GM21786 (cell line): ENCODE data around the gene HSD17B2.
"Not testable (repeated sequence)": the region's sequence is repeated elsewhere in the genome, so short reads cannot be mapped to it uniquely, and the experiment has no call there.

ENCODE experiments used
- ATAC-seq: cut with Tn5 transposase; IDR thresholded peaks from one replicate; pipeline ENCODE4 v1.9.1; 2021; ENCODE audit not compliant: unreplicated experiment

HSD17B2 gene

DNA sequence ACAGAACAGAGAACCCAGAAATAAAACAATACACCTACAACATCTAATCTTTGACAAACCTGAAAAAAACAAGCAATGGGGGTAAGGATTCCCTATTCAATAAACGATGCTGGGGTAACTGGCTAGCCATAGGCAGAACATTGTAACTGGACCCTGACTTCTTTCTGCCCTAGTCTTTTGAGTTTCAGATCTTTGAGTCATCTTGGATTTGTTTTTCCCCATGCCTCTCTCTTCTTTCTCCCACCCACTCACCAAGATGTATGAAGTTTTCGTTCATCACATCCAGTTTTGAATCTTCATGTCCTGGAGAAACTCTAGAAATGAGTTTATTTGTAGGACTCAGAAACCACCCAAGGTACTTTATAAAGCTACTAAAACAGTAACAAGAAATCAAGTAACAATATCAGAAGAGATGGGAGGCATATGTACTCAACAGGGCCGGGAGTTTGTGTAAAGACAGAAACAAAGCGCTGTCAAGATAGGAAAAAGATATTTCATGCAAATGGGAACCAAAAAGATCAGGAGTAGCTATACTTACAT, 39.0 kb downstream of the HSD17B2 start:
- ATAC-seq, result no peak

DNA sequence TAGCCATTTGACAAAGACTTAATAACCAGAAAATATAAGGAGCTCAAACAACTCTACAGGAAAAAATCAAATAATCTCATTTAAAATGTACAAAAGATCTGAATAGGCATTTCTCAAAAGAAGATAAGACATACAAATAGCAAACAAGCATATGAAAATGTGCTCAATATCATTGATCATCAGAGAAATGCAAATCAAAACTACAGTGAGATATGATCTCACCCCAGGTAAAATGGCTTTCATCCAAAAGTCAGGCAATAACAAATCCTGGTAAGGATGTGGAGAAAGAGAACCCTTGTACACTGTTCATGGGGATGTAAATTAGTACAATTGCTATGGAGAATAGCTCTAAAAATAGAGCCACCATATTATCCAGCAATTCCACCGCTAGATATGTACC, 43.1 kb downstream of the HSD17B2 start:
- no peak for ATAC-seq

DNA sequence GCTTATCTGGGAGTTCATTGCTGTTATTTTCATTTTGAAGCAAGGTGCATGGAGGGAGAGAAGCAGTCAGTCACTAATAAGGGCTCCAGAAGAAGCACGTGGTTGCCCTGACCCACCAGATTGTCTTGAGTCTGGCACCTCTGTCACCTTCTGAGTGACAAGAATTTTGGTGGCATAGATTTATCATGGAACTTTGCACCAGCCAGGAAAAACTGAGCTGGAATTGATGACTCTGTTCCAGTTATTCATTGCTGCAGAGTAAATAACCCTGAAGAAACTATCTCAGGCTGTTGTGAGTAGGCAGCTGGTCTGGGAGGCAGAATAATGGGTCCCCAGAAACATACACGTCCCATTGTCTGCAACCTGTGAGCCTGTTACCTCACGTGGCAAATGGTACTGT, 44.8 kb downstream of the HSD17B2 start:
- no peak for ATAC-seq

DNA sequence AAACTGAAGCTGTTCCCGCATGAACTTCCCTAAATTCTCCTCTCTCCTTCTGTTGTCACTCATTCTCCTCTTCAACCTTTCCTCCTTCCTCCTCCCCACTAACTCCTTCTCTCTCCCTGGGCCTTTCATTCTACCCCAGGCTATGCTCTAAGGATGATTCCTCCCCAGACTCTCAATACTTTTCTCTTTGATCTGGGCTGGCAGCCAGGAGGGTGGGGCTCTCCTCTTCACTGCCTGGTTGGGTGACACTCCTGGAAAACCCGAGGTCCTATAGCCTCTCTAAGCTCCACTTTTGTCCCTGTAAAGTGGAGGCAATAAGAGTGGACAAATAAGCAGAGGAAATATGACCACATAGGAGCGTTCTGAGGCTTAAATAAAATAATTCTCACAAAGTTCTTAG, 46.2 kb downstream of the HSD17B2 start:
- no peak for ATAC-seq

DNA sequence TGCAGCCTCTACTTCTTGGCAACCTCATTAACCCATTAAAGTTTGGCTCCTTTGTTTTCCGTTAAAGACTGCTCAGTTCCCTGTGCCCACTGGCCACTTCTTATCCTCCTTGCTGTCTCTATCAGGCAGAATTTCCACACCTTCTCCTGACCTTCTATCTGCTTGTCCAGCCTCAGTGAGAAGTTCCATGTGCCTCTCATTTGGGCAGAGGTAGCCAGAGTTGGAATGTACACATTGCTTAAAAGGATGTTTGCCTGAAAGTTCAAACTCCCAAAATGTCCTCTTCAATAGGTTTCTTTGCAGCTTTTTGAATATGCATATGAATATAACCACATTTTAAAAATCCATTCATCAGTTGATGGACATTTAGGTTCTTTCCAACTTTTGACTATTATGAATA, 47.0 kb downstream of the HSD17B2 start:
- no peak for ATAC-seq

DNA sequence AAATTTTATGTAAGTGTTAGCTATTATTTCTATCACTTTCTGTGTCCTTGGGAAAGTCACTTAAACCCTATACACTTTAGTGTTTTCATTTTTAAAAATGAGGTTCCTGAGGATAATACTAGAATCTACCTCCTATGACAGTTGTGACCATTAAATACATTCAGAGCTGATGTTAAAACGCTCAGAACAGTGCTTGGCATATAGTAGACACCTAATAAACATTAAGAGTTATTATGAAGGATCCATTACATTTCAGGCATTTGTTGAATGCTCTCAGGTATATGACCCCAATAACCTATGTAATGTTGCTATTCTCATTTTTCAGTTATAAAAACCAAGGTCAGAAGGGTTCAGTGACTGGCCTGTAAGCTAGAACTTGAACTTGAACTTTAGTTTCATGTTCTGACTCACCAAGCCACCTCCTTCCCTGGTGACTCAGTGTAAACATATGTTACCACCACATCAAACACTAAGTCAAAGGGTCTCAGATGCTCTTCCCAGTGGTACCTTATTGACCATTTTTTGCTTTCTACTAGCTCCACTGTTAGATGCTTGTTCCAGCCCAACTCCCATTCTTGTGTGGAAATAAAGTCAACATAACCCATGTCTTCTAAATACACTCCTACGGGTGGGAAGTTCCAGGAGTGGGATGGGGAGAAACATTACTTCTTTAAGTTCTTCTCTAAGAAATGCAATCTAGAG, 47.6 kb downstream of the HSD17B2 start:
- peak; percentile 66 for ATAC-seq

DNA sequence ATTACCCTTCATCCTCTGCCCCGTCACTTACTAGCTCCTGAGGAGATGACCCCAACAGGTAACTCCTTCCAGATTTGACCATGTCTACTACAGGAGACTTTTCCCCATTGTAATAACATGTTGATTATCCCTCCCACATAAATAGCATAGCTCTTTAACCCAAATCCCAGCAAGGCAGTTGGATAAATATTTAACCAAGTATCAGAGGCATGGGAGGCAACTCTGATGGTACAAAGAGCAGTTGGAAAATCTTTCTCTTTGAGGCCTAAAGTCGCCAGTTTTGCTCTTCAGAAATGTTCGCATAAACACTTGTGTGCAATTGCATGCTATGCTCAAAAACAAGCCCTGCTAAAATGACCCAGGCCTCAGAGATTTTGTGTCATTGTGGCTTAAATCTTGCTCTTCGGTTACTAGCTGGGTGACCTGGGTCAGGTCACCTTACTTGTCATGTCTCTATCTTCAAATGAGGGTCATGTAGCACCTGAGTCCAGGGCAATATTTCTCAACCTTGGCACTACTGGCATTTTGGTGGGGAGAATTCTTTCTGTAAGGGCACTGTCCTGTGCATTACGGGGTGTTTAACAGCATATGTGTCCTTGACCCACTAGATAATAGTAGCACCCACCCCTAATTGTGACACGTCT, 48.8 kb downstream of the HSD17B2 start:
- ATAC-seq, result no peak

DNA sequence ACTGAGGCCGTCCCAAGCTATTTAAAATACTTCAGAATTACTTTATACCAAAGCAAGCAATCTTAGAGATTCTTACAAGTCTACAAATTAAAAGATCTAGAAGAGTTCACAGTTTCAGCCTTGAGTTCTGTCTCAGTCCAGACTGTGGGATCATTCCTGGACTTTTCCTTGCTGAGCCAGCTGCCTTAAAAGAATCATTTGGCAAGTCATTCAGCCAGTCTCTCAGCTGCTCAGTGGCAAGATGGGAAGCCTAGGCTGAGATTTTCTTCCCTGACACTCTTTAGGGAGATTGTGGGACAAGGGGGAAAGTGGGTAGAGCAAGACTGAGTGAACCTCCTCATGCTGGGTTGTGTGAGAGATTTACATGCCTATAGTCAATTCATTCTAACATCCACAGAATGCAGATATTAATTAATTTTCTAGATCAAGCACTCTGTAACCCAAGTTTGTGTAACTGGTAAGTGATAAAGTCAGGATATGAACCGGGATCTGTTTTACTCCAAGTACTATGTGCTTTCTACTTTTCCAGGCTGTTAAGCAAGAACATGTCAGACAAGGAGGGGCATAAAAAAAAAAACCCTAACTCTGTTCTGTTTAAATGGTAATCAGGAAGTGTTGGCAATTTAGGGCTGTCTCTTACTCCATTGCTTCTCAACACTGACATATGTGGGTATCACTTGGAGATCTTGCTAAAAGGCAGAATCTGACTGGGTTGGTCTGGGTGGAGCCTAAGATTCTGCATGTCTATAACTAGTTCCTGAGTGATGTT, 50.1 kb downstream of the HSD17B2 start:
- no peak for ATAC-seq

DNA sequence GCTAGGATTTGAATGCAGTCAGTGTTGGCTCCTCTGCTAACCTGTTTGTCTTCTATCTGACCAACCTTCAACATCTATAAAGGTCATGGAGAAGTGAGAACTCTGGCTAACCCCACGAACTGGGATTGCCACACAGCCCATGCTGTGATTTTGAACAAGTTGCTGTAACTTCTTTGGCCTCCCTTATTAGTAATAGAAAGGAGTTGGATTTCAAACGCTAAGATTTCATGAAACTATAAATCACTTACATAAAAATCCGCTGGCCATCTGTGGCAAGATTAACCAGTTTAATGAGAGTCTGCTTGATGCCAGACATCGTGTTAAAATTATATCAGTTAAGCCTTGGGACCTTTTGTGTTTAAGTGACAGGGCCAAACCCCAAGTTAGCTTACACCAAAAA, 53.4 kb downstream of the HSD17B2 start:
- no peak for ATAC-seq

DNA sequence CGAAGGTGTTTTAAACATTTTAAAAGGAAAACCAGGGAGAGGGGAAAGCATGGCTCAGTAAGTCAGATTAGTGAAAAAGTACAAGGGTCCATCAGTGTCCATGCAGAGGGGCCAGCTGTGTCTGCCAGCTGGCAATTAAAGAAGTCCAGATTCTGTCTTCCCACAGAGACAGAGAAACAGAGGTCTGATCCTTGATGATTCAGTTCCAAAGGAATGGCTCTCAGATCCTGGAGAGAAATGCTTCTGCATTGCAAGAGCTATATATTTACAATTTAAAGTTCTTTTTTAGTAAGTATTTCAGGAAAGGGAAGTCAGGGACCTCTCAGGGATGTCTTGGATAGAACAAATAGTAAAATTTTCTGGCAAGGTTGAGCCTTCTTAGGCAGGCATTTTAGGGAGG, 56.2 kb downstream of the HSD17B2 start:
- no peak for ATAC-seq

DNA sequence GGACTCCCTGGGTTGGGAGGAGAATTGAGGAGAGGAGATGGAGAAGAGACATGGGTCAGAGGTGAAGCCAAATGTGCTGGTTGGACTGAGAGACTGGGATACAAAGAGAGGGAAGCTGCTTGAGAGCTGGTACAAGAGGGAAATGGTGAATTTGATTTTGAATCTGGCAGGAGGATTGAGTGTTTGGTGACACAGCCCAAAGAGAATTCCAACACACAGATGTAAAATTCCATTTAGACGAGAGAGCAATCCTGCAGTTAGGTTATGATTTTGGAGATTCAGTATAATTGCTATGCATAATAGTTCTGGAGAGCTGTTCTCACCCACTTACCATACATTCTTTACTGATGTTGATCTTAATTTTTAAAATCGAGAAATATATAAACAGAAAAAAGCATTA, 57.7 kb downstream of the HSD17B2 start:
- ATAC-seq, result no peak

DNA sequence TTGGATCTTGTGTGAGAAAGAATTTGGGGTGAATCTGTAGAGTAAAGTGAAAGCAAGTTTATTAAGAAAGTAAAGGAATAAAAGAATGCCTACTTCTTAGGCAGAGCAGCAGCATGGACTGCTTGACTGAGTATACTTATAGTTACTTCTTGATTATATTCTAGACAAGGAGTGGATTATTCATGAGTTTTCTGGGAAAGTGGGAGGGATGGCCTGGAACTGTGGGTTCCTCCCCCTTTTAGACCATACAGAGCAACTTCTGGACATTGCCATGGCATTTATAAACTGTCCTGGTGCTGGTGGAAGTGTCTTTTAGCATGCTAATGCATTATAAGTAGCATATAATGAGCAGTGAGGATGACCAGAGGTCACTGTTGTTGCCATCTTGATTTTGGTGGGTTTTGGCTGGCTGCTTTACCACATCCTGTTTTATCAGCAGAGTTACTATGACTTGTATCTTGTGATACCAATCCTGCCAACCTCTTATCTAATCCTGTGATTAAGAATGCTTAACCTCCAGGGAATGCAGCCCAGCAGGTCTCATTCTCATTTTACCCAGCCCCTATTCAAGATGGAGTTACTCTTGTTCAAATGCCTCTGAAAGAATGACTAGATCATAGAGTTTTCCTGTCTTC, 58.7 kb downstream of the HSD17B2 start:
- no peak for ATAC-seq

DNA sequence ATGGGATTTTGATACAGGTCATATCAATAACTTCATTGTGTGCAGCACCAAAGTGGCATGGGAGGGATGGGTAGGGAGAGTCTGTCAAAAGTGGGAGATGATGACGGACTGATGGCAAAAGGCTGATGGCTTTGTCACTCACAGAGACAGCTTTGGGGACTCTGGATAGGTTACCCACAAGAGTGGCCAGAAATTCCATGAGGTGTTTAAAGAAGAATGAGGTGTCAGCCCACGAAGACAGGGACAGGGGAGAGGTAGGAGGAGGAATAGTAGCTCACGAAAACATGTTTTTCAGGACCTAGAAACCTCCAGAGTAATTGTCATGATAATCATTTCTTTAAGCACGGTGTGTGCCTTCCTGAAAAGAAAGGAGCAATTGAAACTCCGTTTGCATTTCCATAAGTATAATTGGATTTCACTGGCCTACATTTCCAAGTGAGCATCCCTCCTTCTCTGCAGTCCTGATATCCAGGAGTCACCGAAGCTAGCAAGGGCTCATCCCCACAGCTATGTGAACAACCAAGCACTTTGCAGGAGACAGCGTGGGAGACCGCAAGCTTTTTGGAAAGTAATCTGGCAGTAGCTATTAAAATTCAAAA, 60.0 kb downstream of the HSD17B2 start:
- ATAC-seq, result no peak

DNA sequence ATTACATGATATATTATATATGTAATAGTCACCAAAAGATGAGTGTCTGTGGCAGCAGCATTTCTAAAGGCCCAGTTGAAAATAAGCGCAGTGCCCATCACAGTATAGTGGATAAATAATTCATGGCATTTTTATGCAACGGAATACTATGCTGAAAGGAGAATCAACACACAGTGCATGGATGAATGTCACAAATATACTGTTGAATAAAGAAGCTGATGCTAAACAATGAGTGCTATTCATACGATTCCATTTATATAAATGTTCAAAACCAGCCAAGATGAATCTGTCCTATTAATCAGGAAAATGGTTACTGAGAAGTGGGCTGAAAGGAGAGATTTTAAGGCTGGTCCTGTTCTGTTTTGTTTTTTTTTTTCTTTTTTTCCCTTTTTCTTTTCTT, 61.6 kb downstream of the HSD17B2 start:
- no peak for ATAC-seq

DNA sequence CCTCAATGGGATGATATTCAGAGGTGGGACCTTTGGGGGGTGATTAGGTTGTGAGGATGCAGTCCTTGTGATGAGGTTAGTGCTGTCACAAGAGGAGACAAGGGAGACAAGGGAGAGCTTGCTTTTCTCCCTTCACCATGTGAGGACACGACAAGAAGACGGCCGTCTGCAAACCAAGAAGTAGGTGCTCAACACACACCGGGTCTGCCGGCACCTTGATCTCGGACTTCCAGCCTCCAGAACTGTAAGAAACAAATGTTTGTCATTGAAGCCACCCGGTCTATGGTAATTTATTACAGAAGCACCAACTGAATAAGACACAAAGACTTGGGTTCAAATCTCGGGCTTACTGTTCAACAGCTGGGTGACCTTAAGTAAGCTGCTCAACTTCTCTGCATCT, 70.1 kb downstream of the HSD17B2 start:
- no peak for ATAC-seq

DNA sequence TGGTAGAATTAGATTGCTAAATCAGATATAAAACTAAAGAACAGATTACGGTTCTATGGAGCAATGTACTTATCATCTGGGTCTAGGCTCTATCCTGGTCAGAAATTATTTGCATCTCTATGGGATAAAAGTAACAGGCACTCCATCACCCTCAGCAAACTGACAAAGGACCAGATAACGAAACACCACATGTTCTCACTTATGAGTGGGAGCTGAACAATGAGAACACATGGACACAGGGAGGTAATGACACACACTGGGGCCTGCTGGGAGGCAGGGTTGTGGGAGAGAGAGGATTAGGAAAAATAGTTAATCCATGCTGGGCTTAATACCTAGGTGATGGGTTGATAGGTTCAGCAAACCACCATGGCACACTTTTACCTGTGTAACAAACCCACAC, 73.0 kb downstream of the HSD17B2 start:
- no peak for ATAC-seq

DNA sequence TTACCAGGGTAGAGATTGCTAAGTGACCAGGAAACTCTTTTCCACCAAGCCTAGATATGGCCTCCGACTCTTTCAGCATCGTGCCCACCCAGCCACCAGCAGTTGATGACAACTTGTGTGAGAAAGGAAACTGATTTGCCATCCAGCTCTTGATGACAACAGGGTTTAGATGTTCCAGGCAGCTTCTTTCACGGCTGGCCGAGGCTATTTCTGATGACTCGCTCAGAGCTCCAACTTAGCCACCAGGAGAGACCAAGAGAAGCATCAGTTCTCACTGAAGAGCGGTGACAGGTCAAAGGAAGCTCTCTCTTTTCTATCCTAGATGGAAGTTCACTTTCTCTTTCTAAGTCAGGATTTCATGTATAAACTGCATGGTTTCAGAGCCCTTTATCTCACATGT, 73.7 kb downstream of the HSD17B2 start:
- no peak for ATAC-seq

DNA sequence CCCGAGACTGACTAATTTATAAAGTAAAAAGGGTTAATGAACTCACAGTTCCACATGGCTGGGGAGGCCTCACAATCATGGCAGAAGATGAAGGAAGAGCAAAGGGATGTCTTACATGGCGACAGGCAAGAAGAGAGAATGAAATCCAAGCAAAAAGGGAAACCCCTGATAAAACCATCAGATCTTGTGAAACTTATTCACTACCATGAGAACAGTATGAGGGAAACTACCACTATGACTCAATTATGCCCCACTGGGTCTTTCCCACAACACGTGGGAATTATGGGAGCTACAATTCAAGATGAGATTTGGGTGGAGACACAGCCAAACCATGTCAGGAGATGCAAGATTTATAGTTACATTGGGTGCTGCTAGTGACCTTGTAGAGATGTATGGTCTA, 74.2 kb downstream of the HSD17B2 start:
- ATAC-seq, result not testable (repeated sequence)

DNA sequence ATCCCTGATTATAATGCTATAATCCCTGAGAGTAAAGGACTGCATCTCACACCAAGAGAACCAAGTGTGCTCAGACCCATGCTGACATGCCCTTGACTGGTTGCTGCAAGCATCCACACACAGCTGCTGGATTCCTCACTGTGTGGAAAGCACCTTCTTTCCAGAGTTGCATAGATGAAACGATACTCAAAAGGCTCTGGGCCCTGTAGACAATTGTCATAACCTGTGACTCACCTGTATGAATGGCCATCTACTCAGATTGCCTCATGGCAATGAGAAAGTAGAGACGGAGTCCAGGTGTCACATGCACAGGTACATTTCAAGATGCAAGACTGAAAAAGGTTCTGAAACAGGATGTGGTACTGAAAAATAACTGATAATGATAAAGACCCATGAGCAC, 76.9 kb downstream of the HSD17B2 start:
- ATAC-seq, result no peak

DNA sequence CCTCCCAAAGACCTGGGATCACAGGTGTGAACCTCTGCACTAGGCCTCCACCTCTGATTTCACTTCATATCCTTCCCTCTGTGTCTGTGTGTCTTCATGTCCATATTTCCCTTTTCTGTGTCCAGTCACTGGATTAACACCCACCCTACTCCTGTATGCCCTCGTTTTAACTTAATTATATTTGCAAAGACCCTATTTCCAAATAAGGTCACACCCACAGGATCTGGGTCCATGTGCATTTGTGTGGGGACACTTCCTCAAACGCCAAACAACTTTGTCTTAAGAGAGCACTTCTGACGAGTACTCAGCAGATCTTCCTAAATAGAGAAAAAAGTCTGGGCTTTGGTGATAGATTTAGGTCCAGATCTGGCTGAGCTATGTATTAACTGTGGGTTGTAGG, 78.7 kb downstream of the HSD17B2 start:
- ATAC-seq, result no peak

DNA sequence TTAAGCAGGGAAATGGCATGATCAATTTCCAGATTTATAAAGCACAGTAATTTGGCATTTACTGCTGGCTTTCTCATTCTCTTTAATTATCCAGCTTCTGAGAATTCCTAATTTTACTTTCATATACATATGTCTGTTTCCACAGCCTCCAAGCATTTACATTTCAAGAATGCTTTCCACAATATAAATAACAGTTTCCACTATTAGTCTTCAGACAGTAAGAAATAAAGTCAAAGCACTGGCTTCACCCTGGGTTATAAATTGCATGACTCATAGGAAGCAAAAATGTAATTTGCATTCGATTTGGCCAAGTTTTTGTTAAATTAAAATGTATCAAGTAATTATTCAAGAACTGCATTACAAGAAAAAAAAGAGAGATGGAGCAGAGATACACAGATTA, 81.5 kb downstream of the HSD17B2 start:
- ATAC-seq, result no peak
